CD4-positive, alpha-beta T cell (primary cell): Measurements from ENCODE around the gene SULT4A1. TPM values are rescaled to one million over a fixed set of nuclear protein-coding genes. Genes with fewer than 3 reads are reported as not detected.

Experiments
- ATAC-seq: fragments of 200-7000 bp; cut with Tn5 transposase; one replicate; pipeline ENCODE4 v1.10.0; 2022; ENCODE audit warnings: mild to moderate bottlenecking; ENCODE audit not compliant: poor library complexity
- CTCF ChIA-PET: fragments of 350-600 bp; sonication (Branson Sonifier 250); formaldehyde crosslinking; loops from one replicate; lab custom pipeline; 2021; ENCODE audit warnings: antibody characterized with exemption, inconsistent platforms; lab: Charles Lee
- POLR2A ChIA-PET: fragments of 350-600 bp; sonication (Branson Sonifier 250); formaldehyde crosslinking; loops from one replicate; lab custom pipeline; 2021; ENCODE audit warnings: antibody characterized with exemption, inconsistent platforms; lab: Charles Lee
- DNase-seq, 14 experiments: peaks; one replicate each; pipeline ENCODE4 v3.0.0-alpha.2; 2013 to 2020; ENCODE audit warnings: mixed read lengths in 2 of 14
- H3K27ac ChIP-seq, 2 donors: one replicate each; pipeline versions ENCODE4 v1.5.1 to v1.7.0; 2013; ENCODE audit warnings: low read length in 2 of 2, low read depth in 1 of 2, mild to moderate bottlenecking in 1 of 2
- H3K27me3 ChIP-seq, 2 experiments: 1 replicate in 1 of 2; 2 replicates in 1 of 2; pipeline versions ENCODE4 v1.6.1 to v1.7.0; 2013; ENCODE audit warnings: low read length in 2 of 2, control low read depth in 1 of 2, mild to moderate bottlenecking in 1 of 2, moderate library complexity in 1 of 2; ENCODE audit not compliant: insufficient read depth in 2 of 2, control insufficient read depth in 1 of 2
- H3K36me3 ChIP-seq: one replicate; pipeline ENCODE4 v1.6.1; 2013; ENCODE audit warnings: low read length, control low read depth; ENCODE audit not compliant: insufficient read depth
- H3K4me1 ChIP-seq: one replicate; pipeline ENCODE4 v1.6.1; 2013; ENCODE audit warnings: low read length, control low read depth; ENCODE audit not compliant: insufficient read depth
- H3K4me3 ChIP-seq: one replicate; pipeline ENCODE4 v1.5.1; 2013; ENCODE audit warnings: mild to moderate bottlenecking, low read length, moderate library complexity
- H3K9me3 ChIP-seq, 2 experiments: 1 replicate in 1 of 2; 2 replicates in 1 of 2; pipeline versions ENCODE4 v1.6.1 to v1.7.0; 2013; ENCODE audit warnings: low read length in 2 of 2, mild to moderate bottlenecking in 2 of 2, control low read depth in 1 of 2, moderate library complexity in 1 of 2; ENCODE audit not compliant: control insufficient read depth in 1 of 2, insufficient read depth in 1 of 2
- H3K27ac Mint-ChIP-seq: one replicate; pipeline ENCODE4 v1.8.0; 2020; ENCODE audit warnings: mixed read lengths
- H3K27me3 Mint-ChIP-seq: one replicate; pipeline ENCODE4 v1.8.0; 2021; ENCODE audit warnings: mixed read lengths
- H3K36me3 Mint-ChIP-seq: one replicate; pipeline ENCODE4 v1.8.0; 2021; ENCODE audit warnings: low read depth, mixed read lengths
- H3K4me1 Mint-ChIP-seq: one replicate; pipeline ENCODE4 v1.8.0; 2021; ENCODE audit warnings: low read depth, mixed read lengths
- H3K4me3 Mint-ChIP-seq: one replicate; pipeline ENCODE4 v1.8.0; 2020; ENCODE audit warnings: mild to moderate bottlenecking, mixed read lengths
- H3K9me3 Mint-ChIP-seq: one replicate; pipeline ENCODE4 v1.8.0; 2020; ENCODE audit warnings: mixed read lengths
- CTCF ChIP-seq: fragments of 200-600 bp; IDR thresholded peaks from one replicate; pipeline ENCODE4 v1.8.0; 2022; ENCODE audit warnings: antibody characterized with exemption, mild to moderate bottlenecking
- intact Hi-C, 2 experiments: fragments of 100-400 bp; cut with DNase I in 1 of 2; cut with micrococcal nuclease in 1 of 2; formaldehyde crosslinking; loops; one replicate each; pipeline versions ENCODE4 v1.15.1 to v1.9.0; 2023 to 2025; cut with DNase I, micrococcal nuclease
- total RNA-seq, 174 experiments: library from RNA in 2 of 174; stranded (reverse) in 2 of 174; gene quantifications; one replicate each; pipeline ENCODE4 v1.2.3 and lab custom pipeline; 2021 to 2026

SULT4A1 gene
- total RNA-seq, 2 experiments from 2014 or later, result not detected

DNA sequence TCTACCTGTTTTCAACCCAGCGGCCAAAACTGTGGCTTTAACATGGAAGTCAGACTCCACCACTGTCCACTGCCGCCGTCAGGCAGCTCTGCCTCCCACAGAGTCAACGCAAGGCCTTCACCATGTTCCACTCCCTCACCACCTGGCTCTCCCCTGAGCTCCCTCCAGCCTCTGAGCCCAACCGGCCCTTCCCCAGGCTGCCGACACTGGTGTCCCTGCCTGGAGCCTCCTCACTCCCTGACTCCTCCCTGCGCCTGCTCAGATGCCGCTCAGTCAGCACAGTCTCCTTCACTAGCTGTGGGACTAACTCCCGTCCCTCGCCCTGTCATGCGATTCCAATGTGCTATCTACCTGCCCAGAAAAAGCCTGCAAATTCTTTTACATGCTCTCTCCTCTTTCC is 16.3 kb downstream of the SULT4A1 start:
- no peaks in the 10 kb centered on the region for H3K4me1 ChIP-seq
- ChIA-PET POLR2A (no interaction called here), CTCF (no interaction called here)
- Mint-ChIP-seq H3K27me3 (peaks cover 17% of the 10 kb centered on the region), H3K4me3 (no peak overlapping the region), H3K4me1 (no peaks in the 10 kb centered on the region), H3K27ac (no peak overlapping the region), H3K9me3 (no peaks in the 10 kb centered on the region), H3K36me3 (no peaks in the 10 kb centered on the region)
- ATAC-seq, result no peak
- H3K27ac ChIP-seq, result no peak overlapping the region
- no peak overlapping the region for H3K4me3 ChIP-seq
- peaks cover 0 to 3% of the 10 kb centered on the region in 2 experiments for H3K27me3 ChIP-seq
- DNase-seq, result no peak
- H3K36me3 ChIP-seq, result no peaks in the 10 kb centered on the region
- no peaks in the 10 kb centered on the region for H3K9me3 ChIP-seq
- no peak for TF ChIP-seq CTCF
- intact Hi-C loops, result no loop called here

- Histone ChIP-seq H3K27me3 (no peaks in the 10 kb centered on the region), H3K27ac (no peak overlapping the region), H3K4me3 (no peak overlapping the region), H3K4me1 (no peaks in the 10 kb centered on the region), H3K9me3 (no peaks in the 10 kb centered on the region), H3K36me3 (no peaks in the 10 kb centered on the region)
- no peaks in the 10 kb centered on the region for H3K4me1 Mint-ChIP-seq
- no peak for DNase-seq
- no peak for TF ChIP-seq CTCF
- no peaks in the 10 kb centered on the region for H3K9me3 Mint-ChIP-seq
- intact Hi-C loops, result no loop called here
- H3K4me3 Mint-ChIP-seq, result no peak overlapping the region
- ATAC-seq, result no peak
- H3K27me3 Mint-ChIP-seq, result peaks cover 6% of the 10 kb centered on the region
- ChIA-PET CTCF (no interaction called here), POLR2A (no interaction called here)
- no peaks in the 10 kb centered on the region for H3K36me3 Mint-ChIP-seq
- H3K27ac Mint-ChIP-seq, result no peak overlapping the region
These were observed 17.5 kb downstream of the SULT4A1 start for GRCh38 chr22:43844560-43845545.

GRCh38 chr22:43843783-43844530 is 18.4 kb downstream of the SULT4A1 start:
- no peak for DNase-seq
- no peaks in the 10 kb centered on the region for H3K36me3 Mint-ChIP-seq

More at GRCh38 chr22:43843783-43844530, 18.4 kb downstream of the SULT4A1 start:
- no peaks in the 10 kb centered on the region for H3K4me1 ChIP-seq
- H3K27me3 ChIP-seq, result no peaks in the 10 kb centered on the region
- POLR2A ChIA-PET, result interaction anchor here (0.6 kb wide), 1 partner anchor 1062 kb away, joined by 3 read pairs; no protein-coding TSS in a partner anchor
- ATAC-seq, result no peak
- no peak overlapping the region for H3K27ac Mint-ChIP-seq
- CTCF ChIA-PET, result no interaction called here
- no peaks in the 10 kb centered on the region for H3K9me3 Mint-ChIP-seq
- no peak overlapping the region for H3K4me3 Mint-ChIP-seq
- no peaks in the 10 kb centered on the region for H3K36me3 ChIP-seq
- intact Hi-C loops, result no loop called here
- H3K4me1 Mint-ChIP-seq, result no peaks in the 10 kb centered on the region
- no peaks in the 10 kb centered on the region for H3K9me3 ChIP-seq
- H3K27me3 Mint-ChIP-seq, result no peaks in the 10 kb centered on the region
- no peak for TF ChIP-seq CTCF
- H3K4me3 ChIP-seq, result no peak overlapping the region
- H3K27ac ChIP-seq, result no peak overlapping the region
